ENCODE data around the gene MLEC. TPM values are rescaled to one million over a fixed set of nuclear protein-coding genes. Genes with fewer than 3 reads are reported as not detected.

The MLEC gene
- total RNA-seq, 1 donor from 2014 or later, result 47.5 TPM

DNA sequence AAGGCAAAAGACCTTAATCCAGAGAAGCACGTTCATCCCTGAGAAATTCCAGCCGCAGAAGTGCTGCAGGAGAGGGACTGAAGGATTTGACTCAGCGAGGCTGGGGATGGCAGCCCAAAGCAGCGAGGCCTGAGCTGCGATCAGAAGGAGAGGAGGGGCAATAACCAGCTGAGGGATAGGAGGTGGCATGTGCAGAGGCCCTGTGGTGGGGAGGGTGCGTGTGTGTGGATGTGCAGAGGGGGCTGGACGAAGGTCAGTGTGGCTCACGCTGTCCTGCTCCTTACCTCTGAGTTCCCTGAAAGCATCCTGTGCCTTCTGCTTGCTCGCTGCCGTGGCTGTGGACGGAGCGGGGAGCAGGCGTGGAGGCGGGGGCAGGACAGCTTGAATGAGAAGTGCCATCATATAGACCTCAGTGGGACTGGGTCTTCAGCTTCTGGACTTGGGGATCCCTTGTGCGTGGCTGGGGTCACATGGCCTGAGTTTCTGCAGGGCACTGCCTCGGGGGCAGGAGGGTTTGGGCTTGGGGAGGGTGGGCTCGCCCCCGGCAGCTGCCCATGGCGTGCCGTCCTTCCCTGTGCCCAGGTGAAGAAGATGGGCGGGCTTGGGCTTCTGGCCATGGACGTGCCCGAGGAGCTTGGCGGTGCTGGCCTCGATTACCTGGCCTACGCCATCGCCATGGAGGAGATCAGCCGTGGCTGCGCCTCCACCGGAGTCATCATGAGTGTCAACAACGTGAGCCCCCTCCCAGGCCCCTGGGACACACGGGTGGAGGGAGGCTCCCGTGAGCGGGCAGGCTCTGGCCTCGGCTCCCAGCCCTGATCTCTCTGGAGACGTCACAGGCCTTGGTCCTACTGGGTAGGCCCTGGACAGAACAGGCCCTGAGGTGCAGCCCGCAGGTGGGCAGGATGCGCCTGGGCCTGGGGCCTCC lies 49.7 kb downstream of the MLEC start:
- no peak overlapping the region for H3K4me3 ChIP-seq
- no peaks in the 10 kb centered on the region for H3K9me3 ChIP-seq
- intact Hi-C loops (cut with DNase I), result no loop called here
- no peak for DNase-seq (ENCODE audit: low spot score in 2 of 2)
- H3K27me3 ChIP-seq, result no peaks in the 10 kb centered on the region
- TF ChIP-seq, protein P1, sequence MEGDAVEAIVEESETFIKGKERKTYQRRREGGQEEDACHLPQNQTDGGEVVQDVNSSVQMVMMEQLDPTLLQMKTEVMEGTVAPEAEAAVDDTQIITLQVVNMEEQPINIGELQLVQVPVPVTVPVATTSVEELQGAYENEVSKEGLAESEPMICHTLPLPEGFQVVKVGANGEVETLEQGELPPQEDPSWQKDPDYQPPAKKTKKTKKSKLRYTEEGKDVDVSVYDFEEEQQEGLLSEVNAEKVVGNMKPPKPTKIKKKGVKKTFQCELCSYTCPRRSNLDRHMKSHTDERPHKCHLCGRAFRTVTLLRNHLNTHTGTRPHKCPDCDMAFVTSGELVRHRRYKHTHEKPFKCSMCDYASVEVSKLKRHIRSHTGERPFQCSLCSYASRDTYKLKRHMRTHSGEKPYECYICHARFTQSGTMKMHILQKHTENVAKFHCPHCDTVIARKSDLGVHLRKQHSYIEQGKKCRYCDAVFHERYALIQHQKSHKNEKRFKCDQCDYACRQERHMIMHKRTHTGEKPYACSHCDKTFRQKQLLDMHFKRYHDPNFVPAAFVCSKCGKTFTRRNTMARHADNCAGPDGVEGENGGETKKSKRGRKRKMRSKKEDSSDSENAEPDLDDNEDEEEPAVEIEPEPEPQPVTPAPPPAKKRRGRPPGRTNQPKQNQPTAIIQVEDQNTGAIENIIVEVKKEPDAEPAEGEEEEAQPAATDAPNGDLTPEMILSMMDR (IDR thresholded peaks at IDR 0.05), result no peak
- no peak overlapping the region for H3K27ac ChIP-seq
- peaks cover 11 to 13% of the 10 kb centered on the region in 2 donors for H3K36me3 ChIP-seq
- H3K4me1 ChIP-seq, result no peaks in the 10 kb centered on the region

DNA sequence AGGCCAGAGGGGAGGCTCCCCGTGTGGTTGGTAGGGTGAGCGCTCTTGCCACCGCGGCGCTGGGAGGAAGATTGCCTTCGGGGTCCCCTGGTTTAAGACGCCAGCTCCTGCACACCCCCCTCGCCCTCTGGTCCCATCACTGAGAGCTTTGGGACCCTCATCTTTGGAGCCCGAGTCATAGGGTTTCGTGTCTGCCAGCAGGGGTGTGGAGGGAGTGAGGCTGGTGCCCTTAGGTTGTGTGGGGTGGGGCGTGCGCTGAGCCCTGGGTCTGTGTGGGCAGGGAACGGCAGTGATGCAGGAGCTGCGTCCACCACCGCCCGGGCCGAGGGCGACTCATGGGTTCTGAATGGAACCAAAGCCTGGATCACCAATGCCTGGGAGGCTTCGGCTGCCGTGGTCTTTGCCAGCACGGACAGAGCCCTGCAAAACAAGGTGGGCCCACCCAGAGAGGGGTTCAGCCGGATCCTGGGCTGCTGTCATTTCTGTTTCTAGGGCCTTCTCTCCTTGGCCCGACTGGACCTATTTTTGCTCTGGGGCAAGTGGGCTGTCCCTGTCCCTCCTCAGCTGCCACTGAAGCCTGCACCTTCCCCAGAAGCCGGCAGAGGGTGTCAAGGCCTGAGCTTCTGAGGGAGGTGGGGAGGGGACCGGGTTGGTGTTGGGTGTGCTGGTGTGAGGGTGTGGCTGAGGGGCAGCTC lies 50.8 kb downstream of the MLEC start:
- Histone ChIP-seq H3K4me1 (no peaks in the 10 kb centered on the region), H3K27me3 (no peaks in the 10 kb centered on the region), H3K36me3 (peaks cover 11 to 13% of the 10 kb centered on the region in 2 donors), H3K27ac (no peak overlapping the region), H3K4me3 (no peak overlapping the region), H3K9me3 (no peaks in the 10 kb centered on the region)
- no peak for DNase-seq (ENCODE audit: low spot score in 2 of 2)
- intact Hi-C loops (cut with DNase I), result no loop called here
- TF ChIP-seq, protein P1 (IDR thresholded peaks at IDR 0.05), result no peak

DNA sequence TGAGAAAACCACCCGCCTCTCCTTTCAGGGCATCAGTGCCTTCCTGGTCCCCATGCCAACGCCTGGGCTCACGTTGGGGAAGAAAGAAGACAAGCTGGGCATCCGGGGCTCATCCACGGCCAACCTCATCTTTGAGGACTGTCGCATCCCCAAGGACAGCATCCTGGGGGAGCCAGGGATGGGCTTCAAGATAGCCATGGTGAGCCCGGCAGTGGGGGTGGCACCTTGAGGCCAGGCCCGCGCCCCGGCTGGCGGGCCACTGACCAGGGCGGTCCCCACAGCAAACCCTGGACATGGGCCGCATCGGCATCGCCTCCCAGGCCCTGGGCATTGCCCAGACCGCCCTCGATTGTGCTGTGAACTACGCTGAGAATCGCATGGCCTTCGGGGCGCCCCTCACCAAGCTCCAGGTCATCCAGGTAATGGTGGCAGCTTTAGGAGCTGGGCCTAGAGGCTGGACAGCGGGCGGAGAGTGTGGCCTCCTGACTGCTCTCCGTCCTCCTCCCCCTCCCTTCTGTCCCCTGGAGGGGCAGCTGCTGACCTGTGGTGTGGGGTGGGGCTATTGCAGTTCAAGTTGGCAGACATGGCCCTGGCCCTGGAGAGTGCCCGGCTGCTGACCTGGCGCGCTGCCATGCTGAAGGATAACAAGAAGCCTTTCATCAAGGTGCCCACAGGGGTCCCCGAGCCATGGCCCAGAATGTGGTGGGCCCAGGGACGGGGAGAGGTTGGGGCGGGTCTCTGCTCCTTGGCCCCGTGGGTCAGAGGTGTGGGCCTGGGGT lies 51.5 kb downstream of the MLEC start:
- no peak for DNase-seq (ENCODE audit: low spot score in 2 of 2)
- intact Hi-C loops (cut with DNase I), result no loop called here
- Histone ChIP-seq H3K9me3 (no peaks in the 10 kb centered on the region), H3K27me3 (no peaks in the 10 kb centered on the region), H3K36me3 (peaks cover 11 to 13% of the 10 kb centered on the region in 2 donors), H3K27ac (no peak overlapping the region), H3K4me1 (no peaks in the 10 kb centered on the region), H3K4me3 (no peak overlapping the region)
- TF ChIP-seq, protein P1 (IDR thresholded peaks at IDR 0.05), result no peak

DNA sequence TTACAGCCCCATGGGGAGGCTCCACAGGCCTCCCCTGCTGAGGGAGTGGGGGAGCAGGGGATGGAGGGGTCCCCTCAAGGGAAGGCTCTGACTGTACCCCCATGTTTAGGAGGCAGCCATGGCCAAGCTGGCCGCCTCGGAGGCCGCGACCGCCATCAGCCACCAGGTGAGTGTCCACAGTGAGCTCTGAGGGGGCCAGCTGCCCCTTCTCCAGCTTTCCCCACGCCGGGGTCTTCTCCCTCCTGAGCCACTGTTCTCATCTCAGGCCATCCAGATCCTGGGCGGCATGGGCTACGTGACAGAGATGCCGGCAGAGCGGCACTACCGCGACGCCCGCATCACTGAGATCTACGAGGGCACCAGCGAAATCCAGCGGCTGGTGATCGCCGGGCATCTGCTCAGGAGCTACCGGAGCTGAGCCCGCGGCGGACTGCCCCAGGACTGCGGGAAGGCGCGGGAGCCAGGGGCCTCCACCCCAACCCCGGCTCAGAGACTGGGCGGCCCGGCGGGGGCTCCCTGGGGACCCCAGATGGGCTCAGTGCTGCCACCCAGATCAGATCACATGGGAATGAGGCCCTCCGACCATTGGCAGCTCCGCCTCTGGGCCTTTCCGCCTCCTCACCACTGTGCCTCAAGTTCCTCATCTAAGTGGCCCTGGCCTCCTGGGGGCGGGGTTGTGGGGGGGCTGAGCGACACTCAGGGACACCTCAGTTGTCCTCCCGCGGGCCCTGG lies 52.2 kb downstream of the MLEC start:
- TF ChIP-seq, protein P1 (IDR thresholded peaks at IDR 0.05), result no peak
- H3K4me3 ChIP-seq, result no peak overlapping the region
- no peak for DNase-seq (ENCODE audit: low spot score in 2 of 2)
- intact Hi-C loops (cut with DNase I), result no loop called here
- no peaks in the 10 kb centered on the region for H3K27me3 ChIP-seq
- H3K27ac ChIP-seq, result no peak overlapping the region
- no peaks in the 10 kb centered on the region for H3K9me3 ChIP-seq
- H3K36me3 ChIP-seq, result peaks cover 11 to 13% of the 10 kb centered on the region in 2 donors
- H3K4me1 ChIP-seq, result no peaks in the 10 kb centered on the region

Data from ascending aorta (tissue), 2 donors.